NCI-H524 (cell line): ENCODE results near the gene ATAD3B.
A peak's percentile ranks its signal among the peaks of the same experiment; 100 is the strongest.
"Not testable (repeated sequence)": the region's sequence is repeated elsewhere in the genome, so short reads cannot be mapped to it uniquely, and the experiment has no call there.

Experiments used
- DNase-seq, 2 experiments: peaks; one replicate each; lab custom pipeline; 2025; lab: John Stamatoyannopoulos, UW

Gene ATAD3B

GRCh38 chr1:1481811-1482210, 10.2 kb downstream of the ATAD3B start:
- not testable (repeated sequence) for DNase-seq

- DNase-seq, result no peak
Measured at GRCh38 chr1:1482856-1483255, 11.3 kb downstream of the ATAD3B start.

- DNase-seq, result no peak
Measured at GRCh38 chr1:1483714-1484113, 12.1 kb downstream of the ATAD3B start.

GRCh38 chr1:1484976-1485750, 13.6 kb downstream of the ATAD3B start:
- not testable (repeated sequence) for DNase-seq

GRCh38 chr1:1485755-1486317, 14.3 kb downstream of the ATAD3B start:
- not testable (repeated sequence) for DNase-seq

GRCh38 chr1:1487701-1488100, 16.1 kb downstream of the ATAD3B start:
- no peak for DNase-seq

- no peak for DNase-seq
Measured at GRCh38 chr1:1489231-1489630, 17.7 kb downstream of the ATAD3B start.

GRCh38 chr1:1489861-1490260, 18.3 kb downstream of the ATAD3B start:
- DNase-seq, result no peak

- DNase-seq, result no peak
Measured at GRCh38 chr1:1490633-1491230, 19.2 kb downstream of the ATAD3B start.

GRCh38 chr1:1491601-1492000, 20.0 kb downstream of the ATAD3B start:
- no peak for DNase-seq

- not testable (repeated sequence) for DNase-seq
Measured at GRCh38 chr1:1494311-1494710, 22.7 kb downstream of the ATAD3B start.

- DNase-seq, result not testable (repeated sequence)
Measured at GRCh38 chr1:1495461-1495975, 24.0 kb downstream of the ATAD3B start.

GRCh38 chr1:1504777-1505365, 33.3 kb downstream of the ATAD3B start:
- DNase-seq, result peak; percentile 27 to 75

GRCh38 chr1:1505366-1505798, 33.8 kb downstream of the ATAD3B start:
- peak; percentile 42 to 52 for DNase-seq

GRCh38 chr1:1505801-1506200, 34.2 kb downstream of the ATAD3B start:
- DNase-seq, result not testable (repeated sequence)

GRCh38 chr1:1507305-1507704, 35.7 kb downstream of the ATAD3B start:
- no peak for DNase-seq

- DNase-seq, result not testable (repeated sequence)
Measured at GRCh38 chr1:1508775-1509464, 37.4 kb downstream of the ATAD3B start.

GRCh38 chr1:1509465-1509850, 37.9 kb downstream of the ATAD3B start:
- DNase-seq, result not testable (repeated sequence)

GRCh38 chr1:1510912-1511532, 39.5 kb downstream of the ATAD3B start:
- no peak for DNase-seq

- peak; percentile 84 to 96 for DNase-seq
Measured at GRCh38 chr1:1511533-1512285, 40.1 kb downstream of the ATAD3B start, which contains the start of gene ATAD3A. Gene ATAD3A, plus strand, starts transcription at chr1:1512162. Its CDS starts 107 bp downstream, at chr1:1512269.

GRCh38 chr1:1512425-1512824, 40.9 kb downstream of the ATAD3B start:
- not testable (repeated sequence) for DNase-seq
